Hepatocyte (in vitro differentiated cells): ENCODE data around the gene CBY2.

ENCODE experiments used
- EZH2 ChIP-seq: fragments of 200-600 bp; sonication (generic); IDR thresholded peaks from 2 replicates; pipeline ENCODE4 v1.6.1; 2016; ENCODE audit warnings: antibody characterized with exemption, mild to moderate bottlenecking, borderline replicate concordance
- EZH2phosphoT487 ChIP-seq: fragments of 200-600 bp; sonication (generic); IDR thresholded peaks from one replicate; pipeline ENCODE4 v1.6.1; 2018; ENCODE audit warnings: antibody characterized with exemption, mild to moderate bottlenecking, low read depth, moderate library complexity; ENCODE audit not compliant: unreplicated experiment, severe bottlenecking
- TF ChIP-seq, protein P1 (sequence below): fragments of 200-600 bp; sonication (generic); IDR thresholded peaks from 2 replicates; pipeline ENCODE4 v1.5.1; 2016; ENCODE audit warnings: antibody characterized with exemption, mild to moderate bottlenecking; ENCODE audit not compliant: poor library complexity

- TF ChIP-seq, protein P1, sequence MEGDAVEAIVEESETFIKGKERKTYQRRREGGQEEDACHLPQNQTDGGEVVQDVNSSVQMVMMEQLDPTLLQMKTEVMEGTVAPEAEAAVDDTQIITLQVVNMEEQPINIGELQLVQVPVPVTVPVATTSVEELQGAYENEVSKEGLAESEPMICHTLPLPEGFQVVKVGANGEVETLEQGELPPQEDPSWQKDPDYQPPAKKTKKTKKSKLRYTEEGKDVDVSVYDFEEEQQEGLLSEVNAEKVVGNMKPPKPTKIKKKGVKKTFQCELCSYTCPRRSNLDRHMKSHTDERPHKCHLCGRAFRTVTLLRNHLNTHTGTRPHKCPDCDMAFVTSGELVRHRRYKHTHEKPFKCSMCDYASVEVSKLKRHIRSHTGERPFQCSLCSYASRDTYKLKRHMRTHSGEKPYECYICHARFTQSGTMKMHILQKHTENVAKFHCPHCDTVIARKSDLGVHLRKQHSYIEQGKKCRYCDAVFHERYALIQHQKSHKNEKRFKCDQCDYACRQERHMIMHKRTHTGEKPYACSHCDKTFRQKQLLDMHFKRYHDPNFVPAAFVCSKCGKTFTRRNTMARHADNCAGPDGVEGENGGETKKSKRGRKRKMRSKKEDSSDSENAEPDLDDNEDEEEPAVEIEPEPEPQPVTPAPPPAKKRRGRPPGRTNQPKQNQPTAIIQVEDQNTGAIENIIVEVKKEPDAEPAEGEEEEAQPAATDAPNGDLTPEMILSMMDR: no peak
- TF ChIP-seq EZH2 (no peak), EZH2phosphoT487 (no peak)
These were observed 27.2 kb upstream of the CBY2 start for GRCh38 chr13:45674908-45675307.
